ENCODE results near the gene PTPRN2.

The PTPRN2 gene

DNA sequence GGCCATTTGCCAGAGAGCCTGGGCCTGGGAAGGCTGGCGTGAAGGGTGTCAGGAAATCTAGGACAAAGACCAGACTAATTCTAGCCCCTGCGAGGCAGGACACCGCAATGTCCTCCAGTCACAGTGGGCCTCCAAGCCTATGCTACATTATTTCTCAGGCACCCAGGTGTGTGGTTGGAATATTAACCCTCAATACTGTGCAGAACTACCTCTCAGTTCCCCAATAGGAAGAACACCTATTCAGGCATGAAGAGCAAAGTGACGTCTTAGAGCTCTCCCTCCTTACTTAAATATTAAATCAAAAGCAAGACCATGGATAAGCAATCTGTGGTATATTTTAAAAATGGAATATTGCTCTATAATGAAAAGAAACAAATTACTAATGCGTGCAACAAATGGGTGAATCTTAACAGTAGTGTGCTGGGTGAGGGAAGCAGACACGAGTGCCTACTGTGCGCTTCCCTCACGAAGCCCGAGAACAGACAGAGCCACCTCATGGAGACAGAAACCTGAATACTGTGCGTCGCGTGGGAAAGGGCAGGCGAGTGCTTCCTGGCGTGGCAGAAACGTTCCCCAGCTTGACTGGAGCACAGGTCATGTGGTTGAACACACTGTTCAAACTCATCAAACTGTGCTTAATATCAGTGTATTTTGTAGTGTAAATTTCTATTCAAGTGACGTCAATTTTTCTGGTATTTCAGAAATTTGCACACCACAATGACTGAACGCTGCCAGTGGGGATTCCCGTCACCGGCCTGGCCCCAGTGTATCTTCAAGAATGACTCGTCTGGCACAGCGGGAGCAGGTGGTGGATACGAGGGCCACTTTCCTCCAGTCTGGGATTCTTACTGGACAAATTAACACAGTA is 15.5 kb upstream of the PTPRN2 start:
- DNase-seq: no peak

GRCh38 chr7:158602041-158602440 is 14.4 kb upstream of the PTPRN2 start:
- no peak for DNase-seq

DNA sequence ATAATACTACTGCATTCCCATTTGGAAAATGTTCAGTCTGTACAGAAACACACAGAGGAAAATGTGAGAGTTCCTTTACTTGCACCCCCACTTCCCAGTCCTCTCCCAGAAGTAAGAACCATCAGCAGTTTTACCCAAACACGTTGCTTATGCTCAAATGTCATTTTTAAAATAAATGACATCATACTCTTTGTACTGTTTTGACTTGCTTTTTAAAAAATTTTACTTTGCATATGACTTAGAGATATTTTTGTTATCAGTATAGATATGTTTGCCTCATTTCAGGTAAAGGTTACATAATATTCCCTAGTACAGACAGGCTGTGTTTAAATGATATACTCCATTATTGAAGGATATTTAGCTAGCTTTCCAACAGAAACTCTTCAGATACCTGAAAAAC is 13.5 kb upstream of the PTPRN2 start:
- DNase-seq: no peak

DNA sequence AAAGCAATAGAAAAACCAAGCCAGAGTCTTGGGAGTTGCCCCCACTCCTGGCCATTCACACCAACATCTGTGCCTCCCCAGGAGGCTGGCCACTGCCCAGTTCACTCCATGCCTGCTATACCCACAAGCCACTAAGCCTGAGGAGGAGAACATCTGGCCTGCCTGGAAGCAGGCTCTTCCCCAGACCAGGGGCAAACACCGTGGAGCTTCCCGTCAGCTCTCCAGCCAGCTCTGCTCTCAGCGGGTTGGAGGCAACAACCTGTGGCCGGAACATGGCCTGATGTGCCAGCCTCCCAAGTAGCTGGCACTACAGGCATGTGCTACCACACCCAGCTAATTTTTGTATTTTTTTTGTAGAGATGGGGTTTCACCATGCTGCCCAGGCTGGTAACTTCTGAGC is 9.1 kb upstream of the PTPRN2 start:
- no peak for DNase-seq

- no peak for DNase-seq
Measured at GRCh38 chr7:158596309-158596708, 8.7 kb upstream of the PTPRN2 start.

DNA sequence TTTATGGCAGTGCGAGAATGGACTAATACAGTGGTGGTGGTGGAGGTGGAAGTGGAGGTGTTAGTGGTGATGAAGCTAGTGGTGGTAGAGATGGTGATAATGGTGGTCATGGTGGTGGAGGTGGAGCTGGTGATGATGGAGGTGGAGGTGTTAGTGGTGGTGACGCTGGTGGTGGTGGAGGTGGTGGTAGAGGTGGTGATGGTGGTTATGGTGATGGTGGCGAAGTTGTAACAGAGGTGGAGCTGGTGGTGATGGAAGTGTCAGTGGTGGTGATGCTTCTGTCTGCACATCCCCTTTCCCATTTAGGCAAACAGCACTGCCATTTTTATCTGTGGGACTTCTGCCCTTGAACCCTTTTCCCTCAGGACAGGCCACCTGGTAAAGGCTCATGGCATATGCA is 7.4 kb upstream of the PTPRN2 start:
- no peak for DNase-seq

DNA sequence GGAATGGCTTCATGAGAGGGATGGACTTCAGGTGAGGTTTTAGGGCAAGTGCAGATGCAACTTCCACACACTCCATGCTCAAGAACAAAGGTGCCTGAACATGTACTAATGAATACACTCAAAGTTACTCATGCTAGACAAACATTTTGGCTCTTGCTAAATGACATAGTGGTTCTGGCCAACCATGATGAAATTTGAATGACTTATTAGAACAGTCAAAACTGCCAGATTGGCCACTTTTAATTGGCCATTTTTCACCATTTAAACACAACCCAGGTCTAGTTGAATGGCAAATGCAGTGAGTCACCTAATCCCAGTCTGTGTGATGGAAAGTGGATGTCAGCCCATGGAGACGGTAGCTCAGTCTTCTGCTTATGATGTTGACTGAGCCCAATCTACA is 4.9 kb upstream of the PTPRN2 start:
- no peak for DNase-seq

DNA sequence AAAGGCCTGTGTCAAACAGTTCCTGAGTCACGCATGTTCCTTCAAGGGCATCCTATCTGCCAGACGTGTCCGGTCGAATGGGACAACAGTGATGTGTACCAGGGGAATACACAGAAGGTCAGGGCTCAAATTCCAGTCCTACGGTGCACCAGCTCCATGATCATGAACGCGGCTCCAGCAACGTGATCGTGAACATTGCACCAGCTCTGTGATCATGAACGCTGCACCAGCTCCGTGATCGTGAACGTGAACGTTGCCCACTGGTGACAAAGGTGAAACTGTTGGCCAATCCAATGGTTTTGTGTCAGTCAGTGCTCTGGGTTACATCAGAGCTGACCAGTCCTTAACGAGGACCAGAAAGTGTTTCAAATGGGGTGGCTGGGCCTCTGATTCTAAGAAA is 4.3 kb upstream of the PTPRN2 start:
- DNase-seq: no peak

DNA sequence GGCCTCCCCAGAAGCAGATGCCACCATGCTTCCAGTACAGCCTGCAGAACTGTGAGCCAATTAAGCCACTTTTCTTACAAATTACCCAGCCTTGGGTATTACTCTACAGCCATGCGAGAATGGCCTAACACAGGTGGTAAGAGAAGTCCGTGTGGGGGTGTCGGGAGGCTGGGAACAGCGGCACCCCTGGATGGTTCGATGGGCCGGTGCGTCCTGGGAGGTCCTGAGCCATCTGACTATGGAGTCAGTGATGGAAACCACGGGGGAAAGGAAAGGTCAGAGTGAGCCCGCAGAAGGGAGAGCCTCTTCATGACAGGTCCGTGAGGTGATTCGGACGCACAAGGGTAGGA is 2.5 kb upstream of the PTPRN2 start:
- no peak for DNase-seq

DNA sequence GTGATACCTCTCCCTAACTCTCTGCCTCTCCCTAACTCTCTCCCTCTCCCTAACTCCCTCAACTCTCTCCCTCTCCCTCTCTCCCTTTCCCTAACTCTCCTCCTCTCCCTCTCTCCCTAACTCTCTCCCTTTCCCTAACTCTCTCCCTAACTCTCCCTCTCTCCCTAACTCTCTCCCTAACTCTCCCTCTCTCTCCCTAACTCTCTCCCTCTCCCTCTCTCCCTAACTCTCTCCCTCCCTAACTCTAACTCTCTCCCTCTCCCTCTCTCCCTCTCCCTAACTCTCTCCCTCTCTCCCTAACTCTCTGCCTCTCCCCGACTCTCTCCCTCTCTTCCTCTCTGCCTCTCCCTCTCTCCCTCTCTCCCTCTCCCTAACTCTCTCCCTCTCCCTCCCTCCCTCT is 2.0 kb upstream of the PTPRN2 start:
- DNase-seq: no peak

GRCh38 chr7:158588878-158589442 is 1.3 kb upstream of the PTPRN2 start:
- no peak for DNase-seq

DNA sequence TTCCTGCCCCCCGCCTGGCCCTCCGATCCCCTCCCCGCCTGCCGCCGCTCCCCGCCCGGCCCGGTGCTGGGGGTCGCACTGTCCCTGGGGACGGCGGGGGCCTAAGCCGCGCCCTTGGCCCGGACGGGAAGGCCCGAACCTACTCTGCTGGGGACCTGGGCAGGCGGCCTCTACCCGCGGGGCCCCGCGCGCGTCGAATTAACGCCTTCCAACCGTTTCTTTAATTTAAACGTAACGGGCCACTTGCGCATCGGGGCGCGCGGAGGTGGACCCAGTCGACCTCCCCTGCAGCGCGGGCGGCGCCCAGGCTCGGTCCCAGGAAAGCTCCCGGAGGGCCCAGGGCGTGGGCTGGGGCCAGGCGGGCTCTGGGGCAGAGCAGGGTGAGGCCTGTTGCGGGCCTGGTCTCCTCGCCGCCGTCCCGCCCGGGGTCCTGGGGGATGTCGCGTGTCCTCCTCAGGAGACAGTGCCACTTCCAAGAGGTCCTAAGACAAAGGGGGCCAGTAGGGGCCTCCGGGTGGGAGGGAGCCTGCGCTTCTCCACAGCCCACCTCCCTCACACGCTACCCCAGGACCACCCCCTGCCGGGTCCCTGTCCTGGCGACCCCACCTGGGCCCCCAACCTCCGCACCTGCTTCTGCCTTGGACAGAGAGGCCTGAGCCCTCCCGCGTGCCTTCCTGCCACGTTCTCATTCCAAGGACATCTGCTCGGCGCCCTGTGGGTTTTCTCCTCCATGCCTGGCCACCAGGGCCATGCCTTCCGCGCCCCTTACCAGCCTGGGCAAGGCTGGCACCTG is 658 bp upstream of the PTPRN2 start:
- DNase-seq: no peak

GRCh38 chr7:158586499-158587161 is 993 bp downstream of the PTPRN2 start:
- DNase-seq: no peak

DNA sequence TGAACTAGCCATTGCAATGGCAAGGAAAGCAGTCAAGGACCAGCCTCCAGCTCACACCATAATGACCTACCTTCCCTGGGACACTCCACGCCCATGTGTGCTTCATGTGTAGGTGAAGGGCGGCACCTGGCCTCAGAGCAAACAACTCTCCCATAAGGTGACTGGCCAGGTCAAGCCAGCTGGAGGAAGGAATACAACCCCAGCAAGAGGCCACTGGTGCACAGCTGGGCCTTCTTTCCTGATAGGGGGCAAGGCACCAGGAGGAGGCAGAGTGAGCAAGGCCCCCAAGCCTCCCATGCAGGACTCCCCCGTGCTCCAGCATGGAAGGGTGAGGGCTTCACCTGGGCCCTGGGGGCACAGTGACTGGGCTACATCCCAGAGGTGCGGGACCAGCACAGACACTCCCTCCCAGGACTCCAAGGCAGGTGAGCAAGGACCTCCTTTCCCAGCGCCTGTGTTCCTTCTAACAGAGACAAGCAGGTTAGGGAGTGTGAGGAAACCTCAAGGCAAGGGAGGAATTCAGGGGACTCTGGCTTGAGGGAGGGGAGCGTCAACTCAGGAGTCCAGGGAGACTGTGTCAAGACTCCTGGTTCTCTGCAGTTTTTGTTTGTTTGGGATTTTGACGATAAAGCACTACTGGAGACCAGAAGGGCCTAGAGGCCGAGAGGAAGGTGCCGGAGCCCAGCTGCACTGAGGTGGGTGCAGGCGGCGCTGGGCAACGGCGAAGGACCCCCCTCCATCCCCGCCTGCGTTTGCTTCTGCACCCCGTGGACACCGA is 1.7 kb downstream of the PTPRN2 start:
- DNase-seq: no peak

DNA sequence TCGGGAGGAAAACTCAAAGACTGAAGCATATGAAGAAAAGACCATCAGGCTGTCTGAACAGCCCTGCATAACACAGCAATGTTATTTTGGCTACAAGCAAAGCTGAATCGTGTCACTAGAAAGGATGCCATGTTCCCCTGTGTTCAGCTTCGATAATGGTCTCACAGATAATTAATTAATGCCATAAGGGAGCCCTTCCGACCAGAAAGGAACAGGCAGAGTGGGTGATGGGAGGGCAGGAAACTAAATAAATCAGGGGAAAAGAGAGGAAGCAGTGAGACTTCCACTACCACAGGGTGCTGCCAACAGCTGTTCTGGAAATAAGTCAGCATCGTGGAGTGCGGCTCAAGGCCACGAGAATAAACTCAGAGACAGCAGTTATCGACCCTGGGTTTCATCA is 3.2 kb downstream of the PTPRN2 start:
- no peak for DNase-seq

- no peak for DNase-seq
Measured at GRCh38 chr7:158583810-158584209, 3.8 kb downstream of the PTPRN2 start.

GRCh38 chr7:158583143-158583542 is 4.5 kb downstream of the PTPRN2 start:
- no peak for DNase-seq

DNA sequence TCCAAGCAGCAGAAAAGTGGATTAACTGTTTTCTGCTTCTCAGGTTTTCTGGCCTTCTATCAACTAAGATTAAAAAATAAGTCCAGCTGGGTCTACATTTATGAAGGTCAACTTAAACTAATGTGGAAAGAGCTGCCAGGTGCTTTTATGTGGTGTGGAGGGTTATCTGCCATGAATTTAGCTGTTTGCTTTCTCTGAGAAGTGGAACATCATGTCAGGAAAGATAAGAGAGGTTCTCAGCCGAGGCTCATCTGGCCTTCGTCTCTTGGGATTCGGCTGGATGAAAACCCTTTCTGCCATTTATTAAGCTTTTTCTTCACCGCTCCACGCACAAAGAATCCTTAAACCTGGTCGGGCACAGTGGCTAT is 5.5 kb downstream of the PTPRN2 start:
- peak; percentile 78 for DNase-seq

GRCh38 chr7:158581440-158582088 is 6.1 kb downstream of the PTPRN2 start:
- peak; percentile 85 for DNase-seq

GRCh38 chr7:158579662-158580646 is 7.7 kb downstream of the PTPRN2 start:
- DNase-seq: no peak
